Measurements from ENCODE around the gene PPP1R16B.
"Not testable (repeated sequence)": the region's sequence is repeated elsewhere in the genome, so short reads cannot be mapped to it uniquely, and the experiment has no call there.

Gene PPP1R16B

GRCh38 chr20:38953630-38954340 is 148.3 kb downstream of the PPP1R16B start:
- DNase-seq, result no peak
- TF ChIP-seq POLR2A (IDR thresholded peaks at IDR 0.05; ENCODE audit: low read length) (no peak), GATA1 (IDR thresholded peaks at IDR 0.05; ENCODE audit: low read depth, low read length) (no peak)

- DNase-seq, result peak; percentile 60 to 78
- TF ChIP-seq POLR2A (IDR thresholded peaks at IDR 0.05; ENCODE audit: low read length), result no peak
- no peak for TF ChIP-seq GATA1 (IDR thresholded peaks at IDR 0.05; ENCODE audit: low read depth, low read length)
Measured at GRCh38 chr20:38957235-38957876, 151.9 kb downstream of the PPP1R16B start.

GRCh38 chr20:38957915-38958485 is 152.5 kb downstream of the PPP1R16B start:
- TF ChIP-seq GATA1 (IDR thresholded peaks at IDR 0.05; ENCODE audit: low read depth, low read length), result no peak
- DNase-seq, result no peak

- not testable (repeated sequence) for DNase-seq
Measured at GRCh38 chr20:38960187-38960687, 154.7 kb downstream of the PPP1R16B start.

- DNase-seq, result peak in 1 of 2 experiments; percentile 68
- no peak for TF ChIP-seq GATA1 (IDR thresholded peaks at IDR 0.05; ENCODE audit: low read depth, low read length)
- no peak for TF ChIP-seq POLR2A (IDR thresholded peaks at IDR 0.05; ENCODE audit: low read length)
Measured at GRCh38 chr20:38961530-38962043, 156.1 kb downstream of the PPP1R16B start.

- peak; percentile 84 for TF ChIP-seq POLR2A (IDR thresholded peaks at IDR 0.05; ENCODE audit: low read length)
- TF ChIP-seq GATA1 (IDR thresholded peaks at IDR 0.05; ENCODE audit: low read depth, low read length), result no peak
- DNase-seq, result peak; percentile 99 to 100
Measured at GRCh38 chr20:38962044-38962927, 156.8 kb downstream of the PPP1R16B start, which contains the start of gene DHX35. Gene DHX35, plus strand, starts transcription at chr20:38962344. Its CDS starts 24 bp downstream, at chr20:38962368.

GRCh38 chr20:38962928-38963401 is 157.5 kb downstream of the PPP1R16B start:
- peak in 1 of 2 experiments; percentile 50 for DNase-seq
- no peak for TF ChIP-seq GATA1 (IDR thresholded peaks at IDR 0.05; ENCODE audit: low read depth, low read length)
- no peak for TF ChIP-seq POLR2A (IDR thresholded peaks at IDR 0.05; ENCODE audit: low read length)

GRCh38 chr20:38963745-38964144 is 158.2 kb downstream of the PPP1R16B start:
- TF ChIP-seq POLR2A (IDR thresholded peaks at IDR 0.05; ENCODE audit: low read length) (no peak), GATA1 (IDR thresholded peaks at IDR 0.05; ENCODE audit: low read depth, low read length) (no peak)
- no peak for DNase-seq

- DNase-seq, result no peak
- TF ChIP-seq POLR2A (IDR thresholded peaks at IDR 0.05; ENCODE audit: low read length) (no peak), GATA1 (IDR thresholded peaks at IDR 0.05; ENCODE audit: low read depth, low read length) (no peak)
Measured at GRCh38 chr20:38965264-38965663, 159.8 kb downstream of the PPP1R16B start.

- TF ChIP-seq POLR2A (IDR thresholded peaks at IDR 0.05; ENCODE audit: low read length) (no peak), GATA1 (IDR thresholded peaks at IDR 0.05; ENCODE audit: low read depth, low read length) (no peak)
- DNase-seq, result no peak
Measured at GRCh38 chr20:38968090-38968489, 162.6 kb downstream of the PPP1R16B start.

GRCh38 chr20:38969708-38970107 is 164.2 kb downstream of the PPP1R16B start:
- DNase-seq, result no peak
- no peak for TF ChIP-seq GATA1 (IDR thresholded peaks at IDR 0.05; ENCODE audit: low read depth, low read length)
- TF ChIP-seq POLR2A (IDR thresholded peaks at IDR 0.05; ENCODE audit: low read length), result no peak

- DNase-seq, result no peak
- TF ChIP-seq POLR2A (IDR thresholded peaks at IDR 0.05; ENCODE audit: low read length) (no peak), GATA1 (IDR thresholded peaks at IDR 0.05; ENCODE audit: low read depth, low read length) (no peak)
Measured at GRCh38 chr20:38970302-38970701, 164.8 kb downstream of the PPP1R16B start.
